GM19397 (cell line): Measurements from ENCODE around the gene SHC2.
"Not testable (repeated sequence)": the region's sequence is repeated elsewhere in the genome, so short reads cannot be mapped to it uniquely, and the experiment has no call there.

ENCODE experiments used
- ATAC-seq: cut with Tn5 transposase; IDR thresholded peaks from one replicate; pipeline ENCODE4 v1.9.1; 2021; ENCODE audit warnings: mild to moderate bottlenecking, moderate library complexity; ENCODE audit not compliant: unreplicated experiment

The SHC2 gene

GRCh38 chr19:391726-392374 is 69.0 kb downstream of the SHC2 start:
- ATAC-seq, result no peak

GRCh38 chr19:391207-391557 is 69.7 kb downstream of the SHC2 start:
- ATAC-seq, result no peak

- ATAC-seq, result no peak
These were observed 70.2 kb downstream of the SHC2 start for GRCh38 chr19:390386-391206.

GRCh38 chr19:389935-390289 is 70.9 kb downstream of the SHC2 start:
- no peak for ATAC-seq

- no peak for ATAC-seq
These were observed 71.4 kb downstream of the SHC2 start for GRCh38 chr19:389255-389934.

- ATAC-seq, result no peak
These were observed 72.1 kb downstream of the SHC2 start for GRCh38 chr19:388691-389090.

GRCh38 chr19:387777-388176 is 73.1 kb downstream of the SHC2 start:
- ATAC-seq, result no peak

- ATAC-seq, result not testable (repeated sequence)
These were observed 74.1 kb downstream of the SHC2 start for GRCh38 chr19:386632-387301.

- ATAC-seq, result not testable (repeated sequence)
These were observed 74.6 kb downstream of the SHC2 start for GRCh38 chr19:386189-386588.

GRCh38 chr19:384799-385169 is 76.0 kb downstream of the SHC2 start:
- ATAC-seq, result no peak

- ATAC-seq, result no peak
These were observed 76.7 kb downstream of the SHC2 start for GRCh38 chr19:383922-384798.

- no peak for ATAC-seq
These were observed 77.8 kb downstream of the SHC2 start for GRCh38 chr19:383040-383439.

- not testable (repeated sequence) for ATAC-seq
These were observed 78.3 kb downstream of the SHC2 start for GRCh38 chr19:382578-382977.

- ATAC-seq, result not testable (repeated sequence)
These were observed 78.9 kb downstream of the SHC2 start for GRCh38 chr19:381901-382300.

GRCh38 chr19:380618-381219 is 80.1 kb downstream of the SHC2 start:
- ATAC-seq, result not testable (repeated sequence)

- ATAC-seq, result no peak
These were observed 81.0 kb downstream of the SHC2 start for GRCh38 chr19:379796-380195.

- ATAC-seq, result no peak
These were observed 82.1 kb downstream of the SHC2 start for GRCh38 chr19:378706-379105.

GRCh38 chr19:377801-378581 is 82.8 kb downstream of the SHC2 start:
- no peak for ATAC-seq

- ATAC-seq, result no peak
These were observed 84.7 kb downstream of the SHC2 start for GRCh38 chr19:376111-376470.
